GM12873 (cell line): Measurements from ENCODE around the gene N4BP3.

ENCODE experiments used
- CTCF ChIP-seq: IDR thresholded peaks from 2 replicates; pipeline ENCODE4 v1.5.1; 2012; ENCODE audit warnings: low read depth, mild to moderate bottlenecking, moderate library complexity, low read length, control low read depth; ENCODE audit not compliant: insufficient read depth; ENCODE audit errors: missing control alignments

N4BP3 gene

GRCh38 chr5:178086266-178086665, 27.1 kb upstream of the N4BP3 start:
- TF ChIP-seq CTCF: no peak

- TF ChIP-seq CTCF: no peak
Observed at GRCh38 chr5:178090856-178091255, 22.5 kb upstream of the N4BP3 start.

GRCh38 chr5:178093134-178093533, 20.2 kb upstream of the N4BP3 start:
- TF ChIP-seq CTCF: no peak

- TF ChIP-seq CTCF: no peak
Observed at GRCh38 chr5:178094345-178094744, 19.0 kb upstream of the N4BP3 start.

GRCh38 chr5:178098685-178099084, 14.6 kb upstream of the N4BP3 start:
- no peak for TF ChIP-seq CTCF

- no peak for TF ChIP-seq CTCF
Observed at GRCh38 chr5:178103612-178104011, 9.7 kb upstream of the N4BP3 start.

- no peak for TF ChIP-seq CTCF
Observed at GRCh38 chr5:178104492-178104891, 8.8 kb upstream of the N4BP3 start.
